Activated naive CD4-positive, alpha-beta T cell (primary cell): ENCODE data around the gene RACK1.
"Not testable (repeated sequence)": the region's sequence is repeated elsewhere in the genome, so short reads cannot be mapped to it uniquely, and the experiment has no call there.

Experiments used
- DNase-seq, 4 experiments: peaks; one replicate each; lab custom pipeline; 2025; lab: John Stamatoyannopoulos, UW

Gene RACK1

DNA sequence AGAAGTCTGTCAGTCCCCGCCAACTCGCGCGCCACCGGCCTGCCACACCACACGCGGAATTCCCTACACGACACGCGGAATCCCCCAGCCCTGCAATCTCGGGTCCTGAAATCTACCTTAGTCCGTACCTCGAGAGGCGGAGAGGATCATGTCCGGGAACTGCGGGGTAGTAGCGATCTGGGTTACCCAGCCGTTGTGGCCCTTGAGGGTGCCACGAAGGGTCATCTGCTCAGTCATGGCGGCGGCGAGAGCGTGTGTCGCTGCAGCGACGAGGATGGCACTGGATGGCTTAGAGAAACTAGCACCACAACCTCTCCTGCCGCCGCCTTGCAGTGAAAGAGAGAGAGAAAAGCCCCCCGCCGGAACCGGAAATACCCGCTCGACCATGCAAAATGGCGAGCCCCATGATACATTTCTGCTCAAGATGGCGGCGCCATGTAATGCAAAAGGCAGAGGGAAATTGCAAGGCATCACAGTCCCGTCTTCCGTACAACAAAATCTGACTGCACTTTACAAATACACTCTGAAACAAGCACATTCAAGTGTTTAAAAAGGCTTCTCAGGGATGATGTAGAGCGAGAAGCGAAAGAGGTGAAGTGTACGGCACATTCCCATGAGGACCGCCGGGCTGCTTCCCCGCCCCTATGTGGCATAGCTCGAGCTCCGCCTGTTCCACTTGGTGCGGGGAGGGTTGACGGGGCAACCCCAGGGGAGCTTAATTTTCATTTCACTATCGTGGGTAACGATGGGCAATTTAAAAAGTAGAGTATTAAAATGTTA is at the start of gene RACK1:
Gene RACK1, minus strand, starts transcription at position 343 of the 780 bp plus-strand sequence. Its CDS starts 106 bp downstream, at position 237.
- DNase-seq, result no peak

DNA sequence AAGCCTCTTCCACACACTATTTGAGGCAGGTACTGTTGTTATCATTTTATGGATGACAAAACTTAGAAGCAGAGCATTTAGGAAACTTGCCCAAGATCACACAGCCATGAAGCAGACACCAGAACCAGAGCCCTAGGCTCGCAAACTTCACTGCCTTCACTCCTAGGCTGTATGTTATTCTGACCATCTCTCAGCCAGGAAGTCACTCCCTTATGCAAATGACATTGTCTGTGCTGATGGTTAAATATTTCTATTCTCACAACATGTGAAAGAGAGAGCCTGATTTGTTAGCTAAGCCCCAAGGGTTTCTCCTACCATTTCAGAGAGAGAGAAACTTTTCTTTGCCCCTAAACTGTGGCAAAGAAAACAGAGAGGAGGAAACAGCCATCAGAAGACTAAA is 43.6 kb upstream of the RACK1 start:
- DNase-seq, result not testable (repeated sequence)

DNA sequence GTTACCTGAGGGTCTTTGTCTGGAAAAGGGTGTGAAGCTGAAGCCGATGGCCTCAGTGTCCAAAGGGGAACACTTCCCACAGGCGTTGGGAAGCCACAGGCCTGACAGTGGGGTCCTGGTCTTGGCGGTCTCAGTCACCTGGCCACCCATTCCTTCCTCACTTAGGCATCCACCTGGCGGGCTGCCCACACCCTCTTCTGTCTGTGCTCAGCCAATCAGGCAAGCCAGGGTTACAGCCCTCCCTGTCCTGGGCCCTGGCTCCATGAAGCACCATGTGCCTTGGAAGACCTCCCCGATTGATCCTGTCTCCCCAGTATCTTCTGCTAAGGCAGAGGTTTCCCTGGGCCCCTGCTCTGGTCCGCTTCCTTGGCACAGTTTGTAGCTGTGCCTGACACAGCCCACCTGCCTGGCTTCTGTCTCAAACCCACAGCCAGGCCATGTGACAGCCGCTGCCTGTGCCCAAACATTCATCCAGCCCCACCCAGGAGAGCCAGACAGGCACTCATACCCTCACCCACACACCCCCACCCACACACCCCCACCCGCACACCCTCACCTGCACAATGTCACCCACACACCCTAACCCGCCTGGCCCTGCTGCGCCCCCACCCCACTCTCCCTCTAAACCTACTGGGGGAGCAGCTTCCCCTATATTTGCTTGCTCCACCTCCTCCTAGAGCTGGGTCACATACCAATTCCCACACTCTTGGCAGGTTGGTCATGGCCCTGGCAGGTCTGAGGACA is 42.4 kb upstream of the RACK1 start:
- not testable (repeated sequence) for DNase-seq

DNA sequence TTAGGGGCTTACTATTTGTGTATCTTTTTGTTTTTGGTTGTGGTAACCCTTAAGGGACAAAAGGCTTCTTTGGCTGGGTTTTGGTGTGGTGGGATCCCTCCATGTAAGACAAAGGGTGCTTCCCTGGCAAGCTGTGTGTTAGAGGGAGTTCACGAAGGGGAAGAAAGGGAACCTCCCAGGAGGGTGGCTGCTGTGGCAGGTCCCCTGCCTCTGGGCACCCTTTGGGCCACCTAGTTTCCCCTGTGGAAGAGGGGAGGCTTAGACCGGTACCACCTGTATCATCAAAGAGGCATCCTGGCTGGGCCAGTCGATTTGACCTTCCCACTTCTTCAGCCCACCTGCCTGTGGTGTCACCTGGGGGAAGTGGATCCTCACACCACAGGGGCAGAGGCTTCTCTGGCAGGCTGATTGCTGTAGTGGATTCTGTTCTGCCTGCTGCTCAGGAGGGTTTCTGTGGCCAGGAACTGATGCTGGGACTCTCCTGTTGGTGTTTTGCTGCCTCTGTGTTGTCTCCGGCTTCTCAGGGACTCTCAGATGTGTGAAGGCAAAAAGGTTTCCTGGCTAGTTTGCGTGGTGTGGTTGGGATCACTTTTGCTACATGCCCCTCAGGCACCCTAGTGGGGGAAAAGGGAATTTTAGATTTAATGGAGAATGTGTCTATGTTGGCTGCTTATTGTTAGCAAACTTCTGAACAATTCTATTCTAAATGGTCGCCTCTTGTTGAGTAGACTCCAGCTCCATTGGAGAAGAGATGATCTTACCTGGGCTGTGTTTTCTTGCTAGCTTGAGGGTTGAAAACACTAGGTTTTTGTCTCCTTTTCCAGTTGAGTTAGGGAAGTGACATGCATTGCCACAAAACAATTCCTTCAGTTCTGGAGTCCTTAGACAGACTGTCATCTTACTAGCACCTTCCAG is 40.4 kb upstream of the RACK1 start:
- DNase-seq, result not testable (repeated sequence)

DNA sequence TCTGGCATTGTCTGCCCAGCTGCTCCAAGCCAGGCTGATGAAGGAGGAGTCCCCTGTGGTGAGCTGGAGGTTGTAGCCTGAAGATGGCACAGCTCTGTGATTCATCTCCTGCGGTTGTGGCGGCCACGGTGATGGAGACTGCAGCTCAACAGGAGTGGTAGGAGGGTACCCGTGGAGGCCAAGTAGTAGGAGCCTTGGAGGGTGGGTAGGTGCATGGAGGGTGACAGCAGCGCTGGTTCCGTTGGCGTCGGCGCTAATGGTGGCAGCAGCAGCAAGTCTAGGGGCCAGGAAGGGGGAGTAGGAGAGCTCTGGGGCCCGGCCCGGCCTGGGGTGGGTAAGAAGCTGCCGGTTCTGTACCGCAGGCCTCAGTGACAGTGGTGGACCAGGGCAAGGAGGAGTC is 39.6 kb upstream of the RACK1 start:
- no peak for DNase-seq

DNA sequence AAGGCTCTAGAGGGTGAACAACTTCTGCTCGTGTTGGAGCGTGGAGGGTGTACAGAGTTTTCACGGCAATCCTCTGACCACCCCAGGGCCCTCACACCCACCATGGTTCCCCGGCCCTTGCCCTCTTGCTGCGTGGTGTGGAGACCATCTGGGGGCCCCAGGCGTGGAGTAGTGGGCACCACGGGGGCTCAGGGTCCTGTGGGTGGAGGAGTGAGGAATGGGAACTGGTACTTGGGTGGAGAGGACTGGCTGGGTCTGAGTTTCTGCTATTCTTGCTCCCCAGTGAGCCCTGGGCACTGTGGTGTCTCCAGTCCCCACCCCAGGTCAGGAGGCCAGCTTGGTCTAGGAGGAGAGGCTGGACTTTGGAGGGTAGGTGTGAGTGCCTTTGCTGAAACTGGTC is 39.2 kb upstream of the RACK1 start:
- no peak for DNase-seq

DNA sequence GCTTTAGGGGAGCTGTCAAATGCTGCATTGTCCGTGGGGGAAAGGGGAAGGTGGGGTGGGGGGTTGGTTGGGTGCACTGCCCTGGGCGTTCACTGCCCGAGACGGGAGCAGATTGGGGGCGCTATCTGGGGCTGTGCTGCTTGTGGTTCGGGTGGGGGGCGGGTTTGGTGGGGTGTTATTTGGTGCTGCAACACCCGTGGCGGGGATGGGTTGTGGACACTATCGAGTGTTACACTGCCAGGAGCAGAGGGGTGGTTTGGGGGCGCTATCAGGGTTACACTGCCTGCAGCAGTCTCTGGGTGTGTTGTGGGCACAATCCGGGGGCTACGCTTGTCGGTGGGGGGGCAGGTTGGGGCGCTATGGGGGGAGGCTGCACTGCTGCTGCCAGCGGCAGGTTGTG is 38.7 kb upstream of the RACK1 start:
- not testable (repeated sequence) for DNase-seq

DNA sequence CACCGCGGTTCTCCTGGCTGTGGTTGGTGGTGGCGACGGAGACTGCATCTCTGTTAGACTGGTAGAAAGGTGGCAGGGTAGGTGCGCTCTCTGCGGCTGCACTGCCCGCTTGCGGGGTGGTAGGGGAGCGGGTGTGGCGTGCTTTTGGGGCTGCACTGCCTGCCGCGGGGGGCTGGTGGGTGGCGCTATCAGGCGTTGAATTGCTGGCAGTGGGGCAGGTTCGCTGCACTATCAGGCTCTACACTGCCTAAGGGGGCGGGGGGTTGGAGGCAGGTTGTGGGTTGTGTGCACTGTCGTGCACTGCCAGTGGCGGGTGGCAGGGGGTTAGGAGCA is 38.2 kb upstream of the RACK1 start:
- DNase-seq, result no peak

DNA sequence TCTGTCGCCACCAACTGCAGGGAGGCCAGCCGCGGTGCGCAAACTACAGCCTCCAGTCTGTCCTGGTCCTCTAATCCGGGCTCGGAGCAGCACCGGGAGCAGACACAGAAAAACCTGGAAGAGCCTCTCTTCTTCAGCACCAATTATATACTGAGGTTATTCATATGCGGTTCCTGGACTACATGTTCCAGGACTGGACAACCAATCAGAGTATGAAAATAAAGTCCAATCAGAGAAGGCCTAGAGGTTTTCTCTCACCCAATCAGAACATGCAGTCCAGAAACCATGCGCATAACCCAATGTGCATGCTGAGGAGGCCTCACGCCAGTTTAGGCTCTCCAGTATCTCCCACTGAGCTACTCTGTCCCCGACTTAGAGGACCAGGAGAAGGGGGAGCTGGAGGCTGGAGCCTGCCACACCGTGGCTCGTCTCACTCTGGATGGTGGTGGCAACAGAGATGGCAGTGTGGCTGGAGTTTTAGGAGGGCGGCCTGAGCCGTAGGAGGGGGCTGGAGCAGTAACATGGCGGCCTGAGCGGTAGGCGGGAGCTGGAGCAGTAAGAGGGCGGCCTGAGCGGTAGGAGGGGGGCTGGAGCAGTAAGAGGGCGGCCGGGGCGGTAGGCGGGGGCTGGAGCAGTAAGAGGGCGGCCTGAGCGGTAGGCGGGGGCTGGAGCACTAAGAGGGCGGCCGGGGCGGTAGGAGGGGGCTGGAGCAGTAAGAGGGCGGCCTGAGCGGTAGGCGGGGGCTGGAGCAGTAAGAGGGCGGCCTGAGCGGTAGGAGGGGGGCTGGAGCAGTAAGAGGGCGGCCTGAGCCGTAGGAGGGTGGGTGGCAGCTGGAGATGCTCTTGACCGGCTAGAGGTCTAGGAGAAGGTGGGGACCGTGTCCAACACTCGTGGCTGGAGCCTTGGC is 37.6 kb upstream of the RACK1 start:
- no peak for DNase-seq

DNA sequence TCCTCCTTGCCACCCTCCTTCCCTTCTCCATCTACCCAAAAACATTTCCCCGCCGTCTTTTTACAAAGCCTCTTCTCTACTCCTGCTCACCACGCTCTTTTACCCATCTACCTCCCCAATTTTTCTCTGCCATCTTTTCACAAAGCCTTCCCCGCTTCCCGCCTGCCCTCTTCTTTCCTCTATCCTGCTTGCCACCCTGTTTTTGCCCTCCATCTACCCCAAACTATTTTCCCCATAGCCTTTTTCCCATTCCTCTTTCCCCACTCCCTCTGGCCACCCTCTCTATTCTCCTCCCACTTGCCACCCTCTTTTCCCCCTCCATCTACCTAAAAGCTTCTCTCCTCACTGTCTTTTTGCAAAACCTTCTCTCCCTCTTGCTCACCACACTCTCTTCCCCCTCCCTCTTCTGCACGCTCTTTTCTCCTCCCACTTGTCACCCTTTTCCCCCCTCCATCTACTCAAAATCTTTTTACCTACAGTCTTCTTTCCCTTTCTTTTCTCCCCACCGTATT is 36.6 kb upstream of the RACK1 start:
- no peak for DNase-seq

DNA sequence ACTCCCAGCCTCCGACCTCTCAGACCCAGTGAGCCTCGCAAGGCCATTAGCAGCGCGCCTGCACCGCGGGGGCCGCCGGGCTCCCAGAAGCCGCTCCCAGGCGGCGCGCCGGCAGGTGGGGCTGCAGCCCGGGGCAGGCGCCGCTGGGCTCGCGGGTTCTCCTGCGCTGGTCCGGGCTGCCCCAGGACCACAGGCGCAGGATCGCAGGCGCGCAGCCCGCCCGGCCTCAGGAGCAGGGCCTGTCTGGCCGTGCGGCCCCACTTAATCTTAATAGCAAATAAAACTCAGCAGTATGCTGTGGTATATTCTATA is 29.7 kb upstream of the RACK1 start:
- DNase-seq, result not testable (repeated sequence)

DNA sequence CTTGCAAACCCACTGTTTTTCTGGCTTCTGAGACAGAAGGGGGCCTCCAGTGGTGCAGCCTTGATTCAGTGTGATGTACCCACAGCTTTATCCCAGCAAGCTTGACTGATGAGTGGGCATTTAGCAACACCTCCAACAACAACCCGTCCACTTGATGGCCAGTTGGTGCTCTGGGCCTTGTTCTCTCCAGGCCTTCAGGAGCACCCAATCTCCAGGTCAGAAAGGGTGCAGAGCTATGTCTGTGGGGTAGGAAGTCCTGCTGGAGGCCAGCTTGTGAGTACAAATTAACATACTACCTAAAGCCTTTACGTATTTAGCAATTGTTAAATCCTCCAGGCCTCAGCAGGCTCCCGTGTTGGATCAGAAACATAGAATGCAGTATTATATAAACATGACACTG is 27.4 kb upstream of the RACK1 start:
- no peak for DNase-seq

DNA sequence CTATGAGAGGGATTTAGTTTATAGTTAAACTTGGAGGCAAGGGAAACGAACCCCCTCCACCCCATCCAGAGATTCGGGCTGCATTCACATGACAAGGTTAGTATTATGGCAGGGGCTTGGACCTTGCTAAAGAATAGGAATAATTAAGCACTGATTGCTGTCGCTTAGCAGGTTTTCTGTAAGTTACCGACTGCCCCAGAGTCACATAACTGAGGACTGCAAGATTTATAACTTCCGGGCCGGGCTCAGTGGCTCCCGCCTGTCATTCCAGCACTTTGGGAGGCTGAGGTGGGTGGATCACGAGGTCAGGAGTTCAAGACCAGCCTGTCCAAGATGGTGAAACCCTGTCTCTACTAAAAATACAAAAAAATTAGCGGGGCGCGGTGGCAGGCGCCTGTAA is 24.2 kb upstream of the RACK1 start:
- not testable (repeated sequence) for DNase-seq

DNA sequence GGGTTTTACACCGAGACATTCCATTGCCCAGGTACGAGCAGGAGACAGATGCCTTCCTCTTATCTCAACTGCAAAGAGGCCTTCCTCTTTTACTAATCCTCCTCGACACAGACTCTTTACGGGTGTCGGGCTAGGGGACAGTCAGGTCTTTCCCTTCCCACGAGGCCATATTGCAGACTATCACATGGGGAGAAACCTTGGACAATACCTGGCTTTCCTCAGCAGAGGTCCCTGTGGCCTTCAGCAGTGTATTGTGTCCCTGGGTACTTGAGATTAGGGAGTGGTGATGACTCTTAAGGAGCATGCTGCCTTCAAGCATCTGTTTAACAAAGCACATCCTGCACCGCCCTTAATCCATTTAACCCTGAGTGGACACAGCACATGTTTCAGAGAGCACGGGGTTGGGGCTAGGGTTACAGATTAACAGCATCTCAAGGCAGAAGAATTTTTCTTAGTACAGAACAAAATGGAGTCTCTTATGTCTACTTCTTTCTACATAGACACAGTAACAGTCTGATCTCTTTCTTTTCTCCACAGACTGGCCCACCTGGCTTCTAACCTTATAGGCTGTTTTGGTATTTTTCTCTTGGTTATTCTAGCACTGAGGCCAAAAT is 23.7 kb upstream of the RACK1 start:
- not testable (repeated sequence) for DNase-seq

DNA sequence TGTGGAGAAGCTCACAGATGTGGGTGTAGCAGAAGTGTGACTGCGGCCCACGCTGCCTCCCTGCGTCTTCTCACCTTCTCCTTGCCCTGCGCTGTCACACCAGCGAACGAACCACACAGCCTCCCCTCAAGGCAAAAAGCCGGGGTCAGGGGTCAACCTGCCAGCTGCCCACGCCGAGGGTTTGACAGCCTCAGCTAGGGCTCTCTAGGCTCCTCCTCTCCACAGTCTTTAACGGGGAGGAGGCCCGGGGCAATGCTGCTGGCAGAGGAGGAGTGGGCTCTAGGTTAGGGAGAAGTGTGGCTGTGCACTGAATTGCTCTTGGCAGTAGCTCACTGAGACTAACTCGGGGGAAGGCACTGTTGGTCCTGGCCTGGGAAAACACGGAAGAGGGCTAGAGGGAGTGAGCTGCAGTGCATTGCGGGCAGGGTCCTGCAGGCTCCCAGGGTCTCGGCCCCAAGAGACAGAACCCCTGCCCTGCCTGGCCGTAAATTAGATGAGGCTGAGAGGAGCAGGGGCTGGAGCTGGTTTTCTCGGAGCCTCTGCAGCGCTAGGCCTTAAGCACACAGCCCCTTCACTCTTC is 21.5 kb upstream of the RACK1 start:
- no peak for DNase-seq

DNA sequence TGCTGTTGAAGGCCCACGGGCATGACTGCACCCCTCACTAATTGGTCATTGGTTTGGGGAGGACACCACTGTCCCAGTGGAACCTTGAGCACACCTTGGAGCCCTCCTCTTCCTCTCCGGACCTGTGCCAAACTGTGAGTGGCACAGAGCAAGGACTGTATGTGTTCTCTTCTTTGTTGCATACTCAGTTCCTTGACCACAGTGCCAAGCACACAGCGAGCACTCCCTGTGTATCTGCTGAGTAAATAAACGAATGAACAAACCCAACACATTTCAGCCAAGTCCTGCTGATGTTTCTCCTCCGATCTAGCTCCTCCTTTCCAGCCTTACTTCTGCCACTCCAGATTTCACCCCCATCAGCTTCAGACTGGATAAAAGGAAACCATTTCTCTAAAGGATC is 19.9 kb upstream of the RACK1 start:
- no peak for DNase-seq

DNA sequence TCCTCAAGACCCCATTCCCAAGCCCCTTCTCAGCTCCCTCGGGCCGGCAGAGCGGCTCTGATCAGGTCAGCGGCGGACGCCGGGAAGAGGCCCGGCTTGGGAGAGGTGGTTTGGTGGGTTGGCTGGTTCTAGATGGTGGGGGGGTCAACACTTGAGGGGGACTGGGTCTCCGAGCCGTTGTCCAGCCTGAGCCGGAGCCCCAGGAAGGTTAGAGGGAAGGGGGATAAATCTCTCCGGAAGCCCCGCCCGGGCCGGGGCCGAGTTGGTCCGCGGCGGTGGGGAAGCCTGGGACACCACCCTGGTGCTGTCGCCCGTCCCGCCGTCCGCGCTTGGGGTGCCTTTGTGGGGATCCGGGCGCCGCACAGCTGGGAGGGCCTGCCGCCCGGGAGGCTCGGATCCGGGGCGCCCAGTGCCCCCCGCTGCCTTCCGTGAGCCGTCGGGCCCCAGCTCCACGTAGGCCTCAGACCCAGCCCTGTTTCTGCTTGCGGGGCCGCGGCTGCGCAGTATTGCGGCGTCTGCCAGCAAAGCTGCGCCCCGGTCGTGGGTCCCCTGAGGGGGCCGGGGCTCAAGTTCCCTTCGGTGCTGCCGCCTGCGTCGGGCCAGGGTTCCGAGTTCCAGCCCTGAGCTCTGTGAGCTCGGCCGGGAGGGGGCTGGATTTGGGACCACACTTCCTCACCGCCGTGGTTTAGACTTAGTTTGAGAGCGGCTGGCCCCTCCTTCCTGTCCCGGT is 17.8 kb upstream of the RACK1 start:
- DNase-seq, result no peak

DNA sequence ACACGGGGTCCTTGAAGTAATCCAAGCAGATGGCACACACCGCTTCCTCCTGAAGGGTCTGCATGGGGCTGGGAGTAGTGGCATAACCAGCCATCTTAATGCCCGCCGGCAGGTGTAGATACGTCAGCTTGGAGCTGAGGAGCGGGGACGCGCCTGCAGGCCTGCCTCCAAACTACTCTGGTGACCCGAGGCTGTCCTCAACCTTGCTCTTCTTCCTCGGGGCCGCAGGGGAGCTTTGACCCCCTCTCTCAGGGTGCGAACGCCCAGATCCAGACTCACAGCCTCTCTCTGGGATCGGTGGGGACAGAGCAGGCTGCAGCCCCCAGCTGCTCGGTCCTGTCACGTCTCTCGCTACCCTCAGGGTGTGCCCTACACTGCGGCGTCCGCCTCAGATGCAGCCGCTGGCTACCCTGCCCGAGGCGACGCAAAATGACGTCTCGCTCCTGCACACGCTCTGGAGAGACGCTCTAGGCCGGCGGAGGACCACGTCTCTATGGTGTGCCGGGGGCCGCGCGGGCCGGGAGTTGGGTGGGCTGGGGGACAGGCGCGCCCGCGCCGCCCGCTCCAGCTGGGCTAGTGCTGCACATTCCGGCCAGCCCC is 17.1 kb upstream of the RACK1 start, which contains the start of gene TRIM52:
Gene TRIM52, minus strand, starts transcription at position 424 of the 600 bp plus-strand sequence. Its CDS starts 330 bp downstream, at position 94.
- DNase-seq, result no peak

DNA sequence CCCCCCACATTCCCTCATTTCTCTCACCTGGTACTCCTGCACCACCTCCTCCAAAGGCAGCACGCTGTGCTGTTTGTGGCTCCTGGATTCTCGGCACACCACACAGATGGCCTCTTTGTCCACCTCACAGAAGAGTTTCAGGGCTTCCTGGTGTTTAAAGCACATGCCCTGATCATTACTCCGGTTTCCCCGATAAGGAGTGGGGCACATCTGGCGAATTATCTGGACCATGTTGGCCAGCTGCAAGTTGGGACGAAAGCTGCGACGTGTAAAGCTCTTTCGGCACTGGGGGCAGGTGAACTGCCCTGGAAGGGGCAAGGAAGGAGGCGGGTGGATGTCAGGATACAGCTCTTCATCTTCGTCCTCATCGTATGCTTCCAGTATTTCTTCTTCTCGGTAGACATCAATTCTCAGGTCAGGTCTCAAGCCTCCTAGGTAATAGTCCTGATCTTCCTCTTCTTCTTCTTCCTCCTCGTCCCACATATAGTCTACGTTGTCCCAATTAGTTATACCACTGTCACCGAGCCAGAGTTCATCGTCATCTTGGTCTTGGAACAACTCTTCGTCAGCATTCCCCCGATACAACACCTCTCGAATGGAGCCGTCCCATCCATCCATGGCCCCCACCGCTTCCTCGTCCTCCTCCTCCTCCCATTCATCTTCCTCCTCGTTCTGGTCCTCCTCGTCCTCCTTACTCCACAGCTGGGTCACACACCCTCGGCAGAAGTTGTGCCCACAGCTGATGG is 16.4 kb upstream of the RACK1 start:
- no peak for DNase-seq
